Measurements from ENCODE around the gene CCDC127.
"Not testable (repeated sequence)": the region's sequence is repeated elsewhere in the genome, so short reads cannot be mapped to it uniquely, and the experiment has no call there.

CCDC127 gene

GRCh38 chr5:171801-172331 is 46.1 kb downstream of the CCDC127 start:
- DNase-seq (ENCODE audit: low spot score), result no peak

DNA sequence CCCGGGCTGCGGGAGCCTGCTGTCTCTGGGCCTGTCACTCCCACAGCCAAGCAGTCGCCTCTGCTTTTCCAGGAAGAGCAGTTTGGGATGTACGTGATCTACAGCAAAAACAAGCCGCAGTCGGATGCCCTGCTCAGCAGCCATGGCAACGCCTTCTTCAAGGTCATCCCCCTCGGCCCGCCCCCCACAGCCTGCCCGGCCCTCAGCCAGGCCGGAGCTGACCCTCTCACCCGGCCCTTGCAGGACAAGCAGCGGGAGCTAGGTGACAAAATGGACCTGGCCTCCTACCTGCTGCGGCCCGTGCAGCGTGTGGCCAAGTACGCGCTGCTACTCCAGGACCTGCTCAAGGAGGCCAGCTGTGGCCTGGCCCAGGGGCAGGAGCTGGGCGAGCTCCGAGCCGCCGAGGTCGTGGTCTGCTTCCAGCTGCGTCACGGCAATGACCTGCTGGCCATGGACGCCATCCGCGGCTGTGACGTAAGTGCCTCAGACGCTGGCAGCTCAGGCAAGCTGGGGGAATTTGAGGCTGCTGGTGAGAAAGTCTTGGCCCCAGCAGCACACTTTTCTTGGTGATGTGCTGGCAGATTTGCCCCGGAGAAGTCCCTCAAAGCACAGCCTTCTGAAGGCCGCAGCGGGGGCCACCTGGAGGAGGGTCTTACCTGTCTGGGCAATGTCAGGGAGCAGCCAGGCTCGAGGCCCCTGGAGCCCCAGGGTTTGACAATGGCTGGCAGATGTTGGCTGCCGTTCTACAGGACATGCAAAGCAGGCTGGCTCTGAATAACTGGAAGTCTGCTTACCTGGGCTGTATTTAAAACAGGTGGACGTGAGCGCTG is 46.8 kb downstream of the CCDC127 start:
- DNase-seq (ENCODE audit: low spot score), result no peak

GRCh38 chr5:169728-170094 is 48.2 kb downstream of the CCDC127 start:
- DNase-seq (ENCODE audit: low spot score), result no peak

DNA sequence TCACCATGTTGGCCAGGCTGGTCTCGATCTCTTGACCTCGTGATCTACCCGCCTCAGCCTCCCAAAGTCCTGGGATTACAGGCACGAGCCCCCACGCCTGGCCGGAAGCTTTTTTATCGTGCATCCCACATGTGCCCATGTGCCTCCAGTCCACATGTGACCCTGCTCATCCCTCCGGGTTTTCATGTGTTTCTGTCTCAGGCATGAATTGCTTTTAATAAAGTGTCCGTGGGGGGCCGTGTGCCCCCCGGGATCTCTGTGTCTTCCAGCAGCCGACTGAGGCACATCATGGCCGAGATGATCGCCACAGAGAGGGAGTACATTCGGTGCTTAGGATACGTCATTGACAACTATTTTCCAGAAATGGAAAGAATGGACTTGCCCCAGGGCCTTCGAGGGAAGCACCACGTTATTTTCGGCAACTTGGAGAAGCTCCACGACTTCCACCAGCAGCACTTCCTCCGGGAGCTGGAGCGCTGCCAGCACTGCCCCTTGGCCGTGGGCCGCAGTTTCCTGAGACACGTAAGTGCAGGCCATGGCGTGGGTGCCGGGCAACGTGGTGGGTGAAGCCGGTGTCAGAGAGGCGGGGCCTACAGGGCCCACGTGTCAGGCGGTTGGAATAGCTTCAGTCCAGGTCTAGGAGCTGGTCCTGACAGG is 48.8 kb downstream of the CCDC127 start:
- no peak for DNase-seq (ENCODE audit: low spot score)

- peak; percentile 94 for DNase-seq (ENCODE audit: low spot score)
Measured at GRCh38 chr5:167982-168660, 49.8 kb downstream of the CCDC127 start.

DNA sequence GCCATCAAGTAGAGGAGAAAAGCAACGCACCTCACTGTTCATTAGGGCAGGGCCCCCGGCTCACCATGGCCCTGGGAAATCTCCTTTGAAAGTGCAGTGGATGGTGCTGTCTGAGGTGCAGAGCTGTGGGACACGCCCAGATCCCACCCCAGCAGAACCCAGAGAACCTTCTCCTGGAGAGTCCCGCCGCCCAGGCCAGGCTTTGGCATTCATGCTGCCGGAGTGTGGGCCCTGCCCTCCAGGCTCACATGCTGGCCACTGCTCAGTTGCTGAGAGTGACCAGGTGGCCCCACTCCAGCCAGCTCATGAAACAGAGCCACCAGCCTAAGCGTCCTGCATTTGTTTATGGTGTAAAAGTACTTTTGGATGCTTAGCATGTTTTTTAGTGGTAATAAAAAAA is 50.4 kb downstream of the CCDC127 start:
- DNase-seq (ENCODE audit: low spot score), result peak; percentile 42

GRCh38 chr5:166441-167372 is 51.2 kb downstream of the CCDC127 start:
- no peak for DNase-seq (ENCODE audit: low spot score)

DNA sequence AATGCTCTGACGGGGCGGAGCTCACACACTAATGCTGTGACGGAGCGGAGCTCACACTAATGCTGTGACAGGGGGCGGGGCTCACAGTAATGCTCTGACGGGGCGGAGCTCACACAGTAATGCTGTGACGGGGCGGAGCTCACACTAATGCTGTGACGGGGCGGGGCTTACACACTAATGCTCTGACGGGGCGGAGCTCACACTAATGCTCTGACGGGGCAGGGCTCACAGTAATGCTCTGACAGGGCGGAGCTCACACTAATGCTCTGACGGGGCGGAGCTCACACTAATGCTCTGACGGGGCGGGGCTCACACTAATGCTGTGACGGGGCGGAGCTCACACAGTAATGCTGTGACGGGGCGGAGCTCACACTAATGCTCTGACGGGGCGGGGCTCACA is 53.2 kb downstream of the CCDC127 start:
- not testable (repeated sequence) for DNase-seq (ENCODE audit: low spot score)

DNA sequence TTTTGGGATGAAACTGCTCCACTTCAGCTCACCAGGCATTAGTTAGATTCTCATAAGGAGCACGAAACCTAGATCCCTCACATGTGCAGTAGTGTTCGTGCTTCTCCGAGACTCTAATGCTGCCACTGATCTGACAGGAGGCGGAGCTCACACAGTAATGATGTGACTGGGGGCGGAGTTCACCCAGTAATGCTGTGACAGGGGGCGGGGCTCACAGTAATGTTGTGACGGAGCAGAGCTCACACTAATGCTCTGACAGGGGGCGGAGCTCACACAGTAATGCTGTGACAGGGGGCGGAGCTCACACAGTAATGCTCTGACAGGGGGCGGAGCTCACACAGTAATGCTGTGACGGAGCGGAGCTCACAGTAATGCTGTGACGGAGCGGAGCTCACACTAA is 53.7 kb downstream of the CCDC127 start:
- DNase-seq (ENCODE audit: low spot score), result no peak

GRCh38 chr5:163841-164240 is 54.1 kb downstream of the CCDC127 start:
- no peak for DNase-seq (ENCODE audit: low spot score)

DNA sequence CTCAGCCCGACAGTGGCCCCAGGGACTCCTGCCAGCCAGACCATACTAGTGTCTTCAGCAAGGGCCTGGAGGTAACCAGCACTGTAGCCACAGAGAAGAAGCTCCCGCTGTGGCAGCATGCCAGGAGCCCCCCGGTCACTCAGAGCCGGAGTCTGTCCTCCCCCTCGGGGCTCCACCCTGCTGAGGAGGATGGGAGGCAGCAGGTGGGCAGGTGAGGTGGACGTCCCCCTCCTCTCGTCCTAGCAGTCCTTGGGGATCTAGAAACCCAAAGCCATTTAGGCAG is 54.7 kb downstream of the CCDC127 start:
- no peak for DNase-seq (ENCODE audit: low spot score)

- DNase-seq (ENCODE audit: low spot score), result no peak
Measured at GRCh38 chr5:162565-163337, 55.2 kb downstream of the CCDC127 start.

DNA sequence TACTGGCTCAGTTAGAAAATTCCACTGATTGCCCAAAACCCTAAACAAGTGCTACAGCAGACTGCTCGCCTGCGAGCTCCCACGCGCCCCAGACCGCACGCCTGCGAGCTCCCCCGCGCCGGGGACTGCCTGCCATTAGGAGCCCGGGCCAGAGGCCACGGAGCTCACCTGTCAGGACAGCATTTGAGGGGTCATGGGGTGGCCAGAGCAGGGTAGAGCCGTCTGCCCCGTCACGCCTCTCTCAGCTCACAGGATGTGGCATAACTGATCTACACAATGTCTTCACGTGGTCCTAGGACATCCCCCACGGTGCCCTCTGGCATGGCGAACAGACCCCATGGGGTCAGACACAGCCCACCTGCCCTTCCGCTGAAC is 55.8 kb downstream of the CCDC127 start:
- no peak for DNase-seq (ENCODE audit: low spot score)

- DNase-seq (ENCODE audit: low spot score), result no peak
Measured at GRCh38 chr5:161803-162110, 56.2 kb downstream of the CCDC127 start.

- DNase-seq (ENCODE audit: low spot score), result no peak
Measured at GRCh38 chr5:160921-161802, 56.8 kb downstream of the CCDC127 start.

- DNase-seq (ENCODE audit: low spot score), result no peak
Measured at GRCh38 chr5:160173-160510, 57.8 kb downstream of the CCDC127 start.

DNA sequence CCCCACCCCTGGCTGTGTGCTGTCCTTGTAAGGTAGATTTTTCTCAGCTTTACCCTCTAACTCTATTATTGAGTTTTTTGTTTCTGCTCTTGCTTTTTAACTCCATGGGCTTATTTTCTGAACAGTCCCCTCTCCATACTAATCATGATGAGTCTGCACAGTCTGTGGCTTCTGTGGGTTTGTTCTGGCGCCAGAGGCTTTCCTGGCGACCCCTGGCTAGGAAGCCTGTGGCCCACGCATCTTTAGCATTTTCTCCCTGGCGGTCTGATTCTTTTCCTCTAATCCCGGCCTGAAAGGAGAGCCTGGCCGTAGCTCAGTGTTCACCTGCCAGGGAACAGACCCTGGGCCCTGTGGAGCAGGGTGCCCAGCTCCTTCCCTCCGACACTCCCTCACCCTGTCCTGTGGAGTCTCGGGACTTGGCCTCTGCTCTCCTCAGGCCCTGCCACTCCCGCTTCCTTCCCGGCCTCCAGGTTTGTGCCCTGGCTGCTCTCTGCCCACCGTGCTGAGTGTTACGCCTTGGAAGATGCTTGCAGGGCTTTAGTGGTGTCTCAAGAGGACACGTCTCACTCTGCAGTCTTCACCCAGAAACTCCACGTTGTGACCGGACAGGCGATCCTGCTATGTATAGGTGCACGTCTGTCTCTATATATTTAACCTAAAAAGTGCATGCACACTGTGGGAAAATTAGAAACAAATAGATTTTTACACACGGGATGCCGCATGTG is 58.3 kb downstream of the CCDC127 start:
- DNase-seq (ENCODE audit: low spot score), result peak; percentile 55

DNA sequence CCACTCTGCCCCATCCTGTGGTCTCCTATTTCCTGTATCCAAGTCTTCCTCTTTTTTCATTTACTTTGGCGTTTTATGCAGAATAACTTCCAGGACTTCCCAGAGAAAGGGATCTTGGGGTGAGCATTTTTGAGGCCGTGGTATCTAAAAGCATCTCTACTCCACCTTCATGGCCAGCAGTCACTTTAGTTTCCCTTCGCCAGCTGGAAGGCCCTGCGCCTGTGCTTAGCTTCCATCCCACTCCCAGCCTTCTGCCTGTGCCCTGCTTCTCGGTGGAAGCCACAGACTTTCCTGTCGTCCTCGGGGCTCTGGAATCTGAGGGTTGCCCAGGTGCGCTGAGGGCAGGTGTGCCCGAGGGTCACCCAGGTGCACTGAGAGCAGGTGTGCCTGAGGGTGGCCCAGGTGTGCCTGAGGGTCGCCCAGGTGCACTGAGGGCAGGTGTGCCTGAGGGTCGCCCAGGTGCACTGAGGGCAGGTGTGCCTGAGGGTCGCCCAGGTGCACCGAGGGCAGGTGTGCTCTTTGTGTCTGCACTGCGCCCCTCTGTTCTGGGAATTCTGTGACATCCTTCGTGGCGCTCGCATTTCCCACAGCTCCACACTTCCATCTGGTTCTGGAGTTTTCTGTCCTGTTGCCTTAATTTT is 59.0 kb downstream of the CCDC127 start:
- no peak for DNase-seq (ENCODE audit: low spot score)

DNA sequence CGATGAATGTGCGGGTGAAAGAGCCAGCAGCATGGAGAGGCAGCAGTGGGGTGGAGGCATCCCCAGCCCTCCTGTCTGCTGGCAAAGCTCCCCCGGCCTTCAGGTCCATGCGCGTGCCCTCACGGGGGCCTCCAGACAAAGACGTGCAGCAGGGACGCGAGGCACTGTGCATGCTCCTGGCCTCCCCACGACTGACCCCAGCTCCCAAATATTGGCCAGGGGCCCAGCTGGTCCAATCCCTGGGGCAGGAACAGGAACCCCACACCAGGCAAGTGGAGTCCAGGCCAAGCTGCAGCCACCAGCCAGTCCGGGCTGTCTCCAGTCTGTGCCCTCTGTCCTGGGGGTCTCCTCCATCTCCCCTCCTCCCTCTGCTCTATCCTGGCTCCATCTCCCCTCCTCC is 60.2 kb downstream of the CCDC127 start:
- no peak for DNase-seq (ENCODE audit: low spot score)

Data from AG20443 (cell line).